ENCODE data around the gene EDN2. TPM values are rescaled to one million over a fixed set of nuclear protein-coding genes. Genes with fewer than 3 reads are reported as not detected.

The EDN2 gene
- total RNA-seq, 1 experiment from 2014 or later: 3.0 TPM

GRCh38 chr1:41521766-41522165 is 37.3 kb upstream of the EDN2 start:
- no peak for DNase-seq
- H3K9me3 ChIP-seq: no peaks in the 10 kb centered on the region
- no peaks in the 10 kb centered on the region for H3K36me3 ChIP-seq
- H3K4me3 ChIP-seq: no peak overlapping the region
- H3K27me3 ChIP-seq: no peaks in the 10 kb centered on the region

DNA sequence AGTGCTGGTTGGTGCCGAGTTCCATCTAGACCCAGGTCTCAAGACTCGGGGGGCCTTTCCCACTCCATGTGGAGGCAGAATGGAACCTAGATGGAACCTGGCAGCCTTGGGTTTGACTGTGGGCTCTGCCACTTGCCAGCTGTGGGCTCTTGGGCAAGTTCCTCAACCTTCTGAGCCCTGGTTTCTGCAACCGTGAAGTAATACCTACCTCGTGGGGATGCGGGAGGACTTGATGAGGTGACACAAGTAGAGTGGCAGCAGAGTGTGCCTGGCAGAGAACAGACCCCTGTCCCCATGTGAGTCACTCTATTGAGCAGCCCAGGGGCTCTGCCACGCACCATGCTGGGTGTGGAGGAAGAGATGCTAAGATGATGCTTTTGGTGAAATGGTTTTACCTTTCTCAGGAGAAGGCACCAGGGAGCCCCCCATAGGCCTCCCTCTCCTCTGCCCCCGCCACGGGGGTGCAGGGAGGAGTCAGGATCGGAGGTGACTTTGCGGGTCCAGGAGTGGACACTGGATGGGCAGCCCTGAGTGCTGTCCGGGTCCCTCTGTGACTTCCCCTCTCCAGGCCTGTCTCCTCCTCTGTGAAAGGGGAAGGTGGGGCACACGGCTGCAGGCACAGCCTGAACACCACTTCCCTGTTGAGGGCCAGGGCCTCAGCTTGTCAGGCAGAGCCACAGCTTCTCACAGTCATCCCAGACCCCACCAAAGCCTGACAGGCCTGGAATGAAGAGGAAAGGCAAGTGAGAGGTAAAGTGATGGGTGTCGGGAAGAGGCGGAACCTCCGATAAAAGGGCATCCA is 36.7 kb upstream of the EDN2 start:
- H3K9me3 ChIP-seq: no peaks in the 10 kb centered on the region
- DNase-seq: no peak
- H3K27me3 ChIP-seq: no peaks in the 10 kb centered on the region
- H3K36me3 ChIP-seq: no peaks in the 10 kb centered on the region
- H3K4me3 ChIP-seq: no peak overlapping the region

- Histone ChIP-seq H3K9me3 (no peaks in the 10 kb centered on the region), H3K27me3 (no peaks in the 10 kb centered on the region), H3K4me3 (no peak overlapping the region), H3K36me3 (no peaks in the 10 kb centered on the region)
- DNase-seq: no peak
These were observed 35.2 kb upstream of the EDN2 start for GRCh38 chr1:41519667-41520066.

- no peaks in the 10 kb centered on the region for H3K36me3 ChIP-seq
- no peaks in the 10 kb centered on the region for H3K9me3 ChIP-seq
- H3K27me3 ChIP-seq: no peaks in the 10 kb centered on the region
- DNase-seq: no peak
- no peak overlapping the region for H3K4me3 ChIP-seq
These were observed 34.0 kb upstream of the EDN2 start for GRCh38 chr1:41518471-41518870.

- no peak for DNase-seq
- no peaks in the 10 kb centered on the region for H3K9me3 ChIP-seq
- no peaks in the 10 kb centered on the region for H3K27me3 ChIP-seq
- no peak overlapping the region for H3K4me3 ChIP-seq
- no peaks in the 10 kb centered on the region for H3K36me3 ChIP-seq
These were observed 32.6 kb upstream of the EDN2 start for GRCh38 chr1:41517062-41517438.

DNA sequence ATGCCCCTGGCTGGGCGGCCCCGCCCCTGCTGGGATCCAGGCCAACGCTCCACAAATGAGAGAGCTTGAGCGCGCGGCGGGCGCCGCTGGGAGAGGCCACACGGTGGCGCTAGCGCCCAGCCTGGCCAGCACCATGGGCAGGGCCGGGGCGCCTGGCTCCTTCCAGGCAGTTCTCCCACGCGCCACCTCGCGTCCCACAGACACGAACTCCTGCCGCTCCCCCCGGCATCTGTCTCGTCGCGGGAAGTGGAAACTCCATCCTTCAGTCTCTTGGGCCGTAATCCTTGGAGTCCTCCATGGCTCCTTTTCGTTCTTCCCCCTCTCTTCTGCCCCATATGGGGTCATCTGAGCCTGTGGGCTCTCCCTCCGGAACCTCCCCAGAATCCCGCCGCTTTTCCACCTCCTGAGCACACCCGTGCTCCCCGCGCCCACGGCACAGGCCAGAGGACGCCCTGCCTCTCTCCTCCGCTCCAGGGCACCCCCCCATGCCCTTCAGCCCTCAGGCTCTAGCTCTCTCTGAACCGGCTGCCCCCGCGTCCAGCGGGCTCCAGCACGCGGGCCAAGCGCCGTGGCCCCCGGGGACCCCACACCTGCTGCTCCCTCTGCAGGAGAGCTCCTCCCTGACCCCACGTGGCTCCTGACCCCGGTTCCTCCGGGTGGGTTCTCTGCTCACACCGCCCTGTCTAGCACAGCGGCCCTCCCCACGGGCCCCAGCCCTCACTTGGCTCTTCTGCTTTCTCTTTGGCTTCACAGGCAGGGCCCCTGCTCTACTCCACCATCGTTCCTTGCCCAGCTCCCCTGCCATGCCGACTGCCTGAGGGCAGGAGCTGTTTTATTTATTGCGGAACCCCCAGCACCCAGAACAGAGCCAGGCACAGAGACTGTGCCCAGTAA is 31.9 kb upstream of the EDN2 start:
- DNase-seq: peak; percentile 81
- Histone ChIP-seq H3K9me3 (no peaks in the 10 kb centered on the region), H3K4me3 (0 out of 2 replicates have a peak overlapping the region, but pooled peaks have one; percentile 7), H3K27me3 (no peaks in the 10 kb centered on the region), H3K36me3 (no peaks in the 10 kb centered on the region)

DNA sequence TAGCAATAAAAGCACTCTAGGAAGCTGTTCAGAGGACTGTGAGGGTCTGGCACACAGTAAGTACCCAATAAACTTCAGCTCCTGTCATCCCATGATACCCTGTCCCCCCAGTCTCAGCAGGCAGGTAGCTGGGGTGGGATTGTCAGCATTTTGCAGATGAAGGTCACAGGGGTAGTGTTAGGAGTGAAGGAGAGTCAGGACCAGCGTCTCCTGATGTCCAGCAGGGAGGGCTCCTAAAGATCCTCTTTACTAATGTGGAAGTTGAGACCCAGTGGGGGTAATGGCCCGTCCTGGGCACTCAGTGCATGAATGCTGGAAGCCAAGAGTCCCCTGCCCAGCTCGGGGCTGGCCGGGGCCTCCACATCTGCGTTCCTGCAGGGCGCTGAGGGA is 31.3 kb upstream of the EDN2 start:
- H3K27me3 ChIP-seq: no peaks in the 10 kb centered on the region
- H3K4me3 ChIP-seq: no peak overlapping the region
- no peaks in the 10 kb centered on the region for H3K9me3 ChIP-seq
- no peaks in the 10 kb centered on the region for H3K36me3 ChIP-seq
- DNase-seq: no peak

DNA sequence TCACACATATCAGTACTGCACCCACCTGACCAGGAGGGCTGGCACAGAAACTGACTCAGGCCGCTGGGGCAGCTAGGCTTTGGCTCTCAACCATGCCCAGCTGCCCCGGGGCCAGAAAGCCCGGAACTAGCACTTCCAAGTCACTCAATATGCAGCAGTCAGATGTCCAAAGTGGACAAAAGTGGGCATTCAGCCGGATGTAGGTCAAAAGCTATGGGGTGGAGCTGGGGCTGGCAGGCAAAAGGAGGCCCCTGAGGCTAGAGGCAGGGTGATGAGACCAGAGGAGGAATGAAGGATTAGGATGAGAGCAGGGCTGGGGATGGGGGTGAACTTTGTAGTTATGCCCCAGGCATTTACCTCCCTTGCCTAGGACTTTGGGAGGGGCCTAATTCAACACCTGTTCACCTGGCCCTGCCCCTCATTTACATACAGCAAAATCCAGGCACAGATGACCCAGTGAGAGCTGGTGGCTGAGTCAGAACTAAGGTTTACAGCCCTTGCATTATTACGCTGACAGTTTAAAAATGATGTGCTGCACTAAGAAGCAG is 30.7 kb upstream of the EDN2 start:
- H3K36me3 ChIP-seq: no peaks in the 10 kb centered on the region
- H3K4me3 ChIP-seq: no peak overlapping the region
- DNase-seq: peak; percentile 53
- no peaks in the 10 kb centered on the region for H3K27me3 ChIP-seq
- no peaks in the 10 kb centered on the region for H3K9me3 ChIP-seq

DNA sequence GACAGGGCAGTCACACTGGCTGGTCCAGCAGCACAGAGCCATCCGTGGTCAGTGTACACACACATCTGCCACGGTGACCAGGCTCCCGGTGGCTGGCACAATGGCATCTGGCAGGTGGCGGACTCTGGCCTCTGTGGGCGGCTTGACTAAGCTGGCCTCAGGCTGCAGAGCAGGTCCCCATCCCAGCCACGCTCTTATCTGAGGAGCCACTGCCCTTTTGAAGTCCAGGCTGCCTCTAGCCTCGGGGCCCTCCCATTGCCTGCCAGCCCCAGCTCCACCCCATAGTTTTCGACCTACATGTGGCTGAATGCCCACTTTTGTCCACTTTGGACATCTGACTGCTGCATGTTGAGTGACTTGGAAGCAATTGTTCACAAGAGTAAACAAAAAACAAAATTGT is 29.9 kb upstream of the EDN2 start:
- peak; percentile 13 for DNase-seq
- no peaks in the 10 kb centered on the region for H3K9me3 ChIP-seq
- H3K4me3 ChIP-seq: no peak overlapping the region
- H3K27me3 ChIP-seq: no peaks in the 10 kb centered on the region
- H3K36me3 ChIP-seq: no peaks in the 10 kb centered on the region

- Histone ChIP-seq H3K9me3 (no peaks in the 10 kb centered on the region), H3K36me3 (no peaks in the 10 kb centered on the region), H3K4me3 (no peak overlapping the region), H3K27me3 (no peaks in the 10 kb centered on the region)
- DNase-seq: no peak
These were observed 28.9 kb upstream of the EDN2 start for GRCh38 chr1:41513383-41513735.

GRCh38 chr1:41512701-41513382 is 28.4 kb upstream of the EDN2 start:
- Histone ChIP-seq H3K27me3 (no peaks in the 10 kb centered on the region), H3K9me3 (no peaks in the 10 kb centered on the region), H3K36me3 (no peaks in the 10 kb centered on the region), H3K4me3 (no peak overlapping the region)
- DNase-seq: no peak

DNA sequence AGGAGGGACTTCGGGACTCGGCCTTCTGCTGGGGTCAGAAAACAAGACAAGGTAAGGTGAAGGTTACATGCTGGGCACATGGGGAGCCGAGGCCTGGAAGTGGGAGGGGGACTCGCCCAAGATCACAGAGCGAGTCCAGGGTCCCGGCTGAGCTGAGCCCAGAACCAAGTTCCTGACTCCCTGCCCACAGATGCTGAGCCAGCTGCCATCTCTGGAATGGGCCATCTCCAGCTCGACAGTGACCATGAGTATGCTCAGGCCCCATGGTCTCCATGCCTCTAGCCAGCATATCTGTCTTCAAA is 26.7 kb upstream of the EDN2 start:
- DNase-seq: no peak
- no peaks in the 10 kb centered on the region for H3K9me3 ChIP-seq
- no peak overlapping the region for H3K4me3 ChIP-seq
- H3K36me3 ChIP-seq: no peaks in the 10 kb centered on the region
- no peaks in the 10 kb centered on the region for H3K27me3 ChIP-seq

- Histone ChIP-seq H3K27me3 (no peaks in the 10 kb centered on the region), H3K9me3 (no peaks in the 10 kb centered on the region), H3K4me3 (no peak overlapping the region), H3K36me3 (no peaks in the 10 kb centered on the region)
- DNase-seq: no peak
These were observed 26.2 kb upstream of the EDN2 start for GRCh38 chr1:41510531-41511238.

DNA sequence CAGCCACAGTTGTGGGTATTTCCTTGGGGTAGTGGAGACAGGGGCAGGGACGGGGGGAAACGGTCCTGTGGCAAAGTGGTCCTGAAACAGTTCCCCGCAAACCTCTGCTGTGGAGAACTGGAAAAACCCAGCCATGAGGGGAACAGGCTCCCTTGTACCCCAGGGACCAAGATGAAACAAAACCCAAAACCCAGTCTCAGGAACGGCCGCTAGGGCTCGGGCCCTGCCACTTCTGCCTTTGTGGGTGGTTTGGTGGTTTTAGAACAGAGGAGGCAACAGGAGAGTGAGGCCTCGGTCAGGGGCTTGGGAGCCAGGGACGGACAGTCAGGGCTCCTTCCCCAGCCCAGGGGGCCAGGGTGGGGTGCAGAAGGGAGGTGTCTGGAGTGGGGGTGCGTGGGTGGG is 24.8 kb upstream of the EDN2 start:
- H3K36me3 ChIP-seq: no peaks in the 10 kb centered on the region
- H3K27me3 ChIP-seq: no peaks in the 10 kb centered on the region
- H3K9me3 ChIP-seq: no peaks in the 10 kb centered on the region
- no peak for DNase-seq
- no peak overlapping the region for H3K4me3 ChIP-seq

GRCh38 chr1:41508290-41508689 is 23.8 kb upstream of the EDN2 start:
- Histone ChIP-seq H3K27me3 (no peaks in the 10 kb centered on the region), H3K4me3 (no peak overlapping the region), H3K36me3 (no peaks in the 10 kb centered on the region), H3K9me3 (no peaks in the 10 kb centered on the region)
- DNase-seq: no peak

- DNase-seq: no peak
- Histone ChIP-seq H3K36me3 (no peaks in the 10 kb centered on the region), H3K27me3 (no peaks in the 10 kb centered on the region), H3K4me3 (no peak overlapping the region), H3K9me3 (no peaks in the 10 kb centered on the region)
These were observed 23.4 kb upstream of the EDN2 start for GRCh38 chr1:41507836-41508235.
